Glutamatergic neuron (in vitro differentiated cells): ENCODE results near the gene AKAP1. TPM values are rescaled to one million over a fixed set of nuclear protein-coding genes. Genes with fewer than 3 reads are reported as not detected.
"Not testable (repeated sequence)": the region's sequence is repeated elsewhere in the genome, so short reads cannot be mapped to it uniquely, and the experiment has no call there.

ENCODE experiments used
- DNase-seq: peaks from one replicate; pipeline ENCODE4 v3.0.0; 2022
- H3K27ac Mint-ChIP-seq: one replicate; pipeline ENCODE4 v1.8.0; 2020; ENCODE audit warnings: mild to moderate bottlenecking, mixed read lengths, inconsistent platforms; ENCODE audit not compliant: unreplicated experiment
- H3K27me3 Mint-ChIP-seq: one replicate; pipeline ENCODE4 v1.8.0; 2020; ENCODE audit warnings: mild to moderate bottlenecking, moderate library complexity, mixed read lengths, inconsistent platforms; ENCODE audit not compliant: unreplicated experiment
- H3K36me3 Mint-ChIP-seq: one replicate; pipeline ENCODE4 v1.8.0; 2020; ENCODE audit warnings: mild to moderate bottlenecking, mixed read lengths, inconsistent platforms; ENCODE audit not compliant: unreplicated experiment
- H3K4me1 Mint-ChIP-seq: one replicate; pipeline ENCODE4 v1.8.0; 2020; ENCODE audit warnings: mild to moderate bottlenecking, low read depth, mixed read lengths, inconsistent platforms; ENCODE audit not compliant: unreplicated experiment
- H3K4me3 Mint-ChIP-seq: one replicate; pipeline ENCODE4 v1.8.0; 2020; ENCODE audit warnings: mild to moderate bottlenecking, mixed read lengths, inconsistent platforms; ENCODE audit not compliant: unreplicated experiment
- H3K9me3 Mint-ChIP-seq: one replicate; pipeline ENCODE4 v1.8.0; 2020; ENCODE audit warnings: mild to moderate bottlenecking, moderate library complexity, mixed read lengths, inconsistent platforms; ENCODE audit not compliant: unreplicated experiment
- CTCF ChIP-seq: fragments of 200-600 bp; sonication (generic); IDR thresholded peaks from one replicate; pipeline ENCODE4 v1.5.0; 2021; ENCODE audit not compliant: partially characterized antibody, unreplicated experiment
- total RNA-seq: library from RNA; stranded (reverse); fragmentation: NEBNext Ultra II Directional; extraction: Animal tissue kit (Norgen Biotek cat#: 25700); gene quantifications from one replicate; pipeline ENCODE4 v1.2.1, GENCODE V29; 2021; ENCODE audit not compliant: unreplicated experiment

AKAP1 gene
- total RNA-seq, 1 donor from 2014 or later, result 35.6 TPM

DNA sequence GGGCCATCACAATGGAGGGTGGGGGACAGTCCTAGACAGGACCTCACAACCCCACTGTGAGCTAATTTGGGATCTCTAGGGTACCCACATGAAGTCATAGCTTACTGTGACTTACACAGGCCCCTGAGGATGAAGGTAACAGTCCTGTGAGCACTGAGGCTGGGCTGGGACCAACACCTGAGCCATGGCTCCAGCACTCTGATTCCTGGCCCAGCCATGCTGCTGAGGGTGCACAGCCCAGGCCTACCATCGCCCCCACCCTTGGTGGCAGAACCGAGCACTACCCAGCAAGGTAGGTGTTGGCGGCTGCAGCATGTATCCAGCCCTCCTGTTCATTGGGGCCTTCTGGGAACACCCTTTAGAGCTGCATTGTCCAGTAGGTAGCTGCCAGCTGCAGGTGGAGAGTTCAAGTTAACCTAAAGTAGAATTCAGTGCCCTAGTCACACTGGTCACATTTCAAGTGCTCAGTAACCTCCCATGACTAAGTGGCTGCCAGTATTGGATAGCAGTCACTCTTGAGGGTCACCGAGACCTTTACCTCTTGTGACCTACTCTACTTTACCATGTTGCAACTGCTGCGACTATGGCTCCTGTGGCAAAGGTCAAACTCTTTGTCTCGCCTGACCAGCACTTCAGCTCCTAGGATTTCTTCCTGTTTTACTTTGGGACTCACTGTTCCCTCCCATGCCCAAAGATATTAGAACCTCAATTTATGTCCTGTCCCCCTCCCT is 11.6 kb downstream of the AKAP1 start:
- Mint-ChIP-seq H3K36me3 (no peaks in the 10 kb centered on the region), H3K9me3 (no peaks in the 10 kb centered on the region), H3K27me3 (no peaks in the 10 kb centered on the region), H3K27ac (no peak overlapping the region), H3K4me1 (peaks cover 17% of the 10 kb centered on the region), H3K4me3 (no peak overlapping the region)
- TF ChIP-seq CTCF, result no peak
- no peak for DNase-seq

DNA sequence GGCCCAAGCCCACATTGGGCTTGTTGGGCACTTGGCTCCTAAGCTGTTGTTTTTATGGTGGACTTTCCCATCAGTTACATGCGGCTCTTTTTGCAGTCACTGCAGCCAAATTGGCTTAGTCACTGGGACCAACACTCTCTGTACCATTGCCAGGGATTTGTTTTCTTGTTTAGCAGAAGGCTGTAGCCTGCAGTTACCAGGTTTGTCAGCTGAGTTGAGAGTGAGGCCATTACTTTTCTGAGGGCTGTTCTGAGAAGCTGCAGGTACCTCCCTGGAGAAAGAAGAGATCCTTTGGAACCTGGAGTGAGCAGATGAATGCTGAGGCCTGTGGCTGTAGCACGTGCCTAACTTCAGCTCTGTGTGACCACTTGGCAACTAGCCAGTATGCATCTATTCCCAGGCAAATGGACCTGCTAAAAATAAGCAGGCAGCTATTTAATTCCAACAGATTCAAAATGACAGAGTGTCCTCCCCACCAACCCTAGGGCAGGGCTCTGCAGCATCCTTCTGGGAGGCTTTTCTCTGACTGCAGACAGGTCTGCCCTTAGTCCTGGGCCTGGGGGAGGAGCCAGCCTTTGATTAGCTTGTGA is 12.9 kb downstream of the AKAP1 start:
- TF ChIP-seq CTCF, result no peak
- H3K9me3 Mint-ChIP-seq, result no peaks in the 10 kb centered on the region
- no peaks in the 10 kb centered on the region for H3K27me3 Mint-ChIP-seq
- H3K4me3 Mint-ChIP-seq, result no peak overlapping the region
- H3K4me1 Mint-ChIP-seq, result peaks cover 13% of the 10 kb centered on the region
- DNase-seq, result no peak
- no peaks in the 10 kb centered on the region for H3K36me3 Mint-ChIP-seq
- no peak overlapping the region for H3K27ac Mint-ChIP-seq

DNA sequence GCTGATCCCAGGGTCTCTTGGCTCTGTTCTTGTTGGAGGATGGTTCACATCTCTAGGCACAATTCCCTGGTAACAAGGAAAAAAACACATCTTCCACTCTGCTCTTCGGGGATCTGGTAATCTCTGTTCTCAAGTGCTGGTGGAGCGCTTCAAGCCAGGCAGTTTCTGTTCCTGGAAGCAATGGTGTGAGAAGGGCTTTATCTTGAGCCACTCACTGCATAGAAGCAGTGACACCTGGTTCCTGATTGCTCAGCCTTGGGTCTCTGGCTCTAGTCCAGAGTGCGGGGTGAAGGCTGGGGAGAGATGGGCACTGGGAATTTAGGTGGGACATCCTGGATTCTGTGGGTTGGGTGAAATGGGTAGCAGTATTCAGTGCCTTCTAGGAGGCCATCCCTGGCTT is 14.1 kb downstream of the AKAP1 start:
- Mint-ChIP-seq H3K27me3 (no peaks in the 10 kb centered on the region), H3K36me3 (no peaks in the 10 kb centered on the region), H3K4me1 (peaks cover 12% of the 10 kb centered on the region), H3K9me3 (no peaks in the 10 kb centered on the region), H3K4me3 (no peak overlapping the region), H3K27ac (no peak overlapping the region)
- TF ChIP-seq CTCF, result no peak
- no peak for DNase-seq

DNA sequence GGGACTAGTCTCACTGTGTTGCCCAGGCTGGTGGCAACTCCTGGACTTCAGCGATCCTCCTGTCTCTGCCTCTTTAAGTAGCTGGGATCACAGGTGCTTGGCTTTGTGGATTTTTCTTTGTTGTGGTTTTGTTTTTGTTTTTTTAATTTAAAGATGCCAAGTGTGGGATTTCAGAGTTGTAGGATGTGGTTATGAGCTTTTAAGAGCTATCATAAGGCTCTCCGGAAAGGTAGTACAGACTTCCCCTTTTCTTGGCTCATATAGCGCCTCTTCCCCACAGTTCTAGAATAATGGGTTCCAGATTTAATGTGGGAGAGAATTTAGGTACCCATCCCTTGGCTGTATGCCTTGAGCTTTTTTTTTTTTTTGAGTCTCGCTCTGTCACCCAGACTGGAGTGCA is 17.1 kb downstream of the AKAP1 start:
- peaks cover 14% of the 10 kb centered on the region for H3K4me1 Mint-ChIP-seq
- DNase-seq, result no peak
- H3K36me3 Mint-ChIP-seq, result peaks cover 10% of the 10 kb centered on the region
- no peak for TF ChIP-seq CTCF
- peaks cover 2% of the 10 kb centered on the region for H3K9me3 Mint-ChIP-seq
- H3K27ac Mint-ChIP-seq, result no peak overlapping the region
- peaks cover 4% of the 10 kb centered on the region for H3K27me3 Mint-ChIP-seq
- no peak overlapping the region for H3K4me3 Mint-ChIP-seq

DNA sequence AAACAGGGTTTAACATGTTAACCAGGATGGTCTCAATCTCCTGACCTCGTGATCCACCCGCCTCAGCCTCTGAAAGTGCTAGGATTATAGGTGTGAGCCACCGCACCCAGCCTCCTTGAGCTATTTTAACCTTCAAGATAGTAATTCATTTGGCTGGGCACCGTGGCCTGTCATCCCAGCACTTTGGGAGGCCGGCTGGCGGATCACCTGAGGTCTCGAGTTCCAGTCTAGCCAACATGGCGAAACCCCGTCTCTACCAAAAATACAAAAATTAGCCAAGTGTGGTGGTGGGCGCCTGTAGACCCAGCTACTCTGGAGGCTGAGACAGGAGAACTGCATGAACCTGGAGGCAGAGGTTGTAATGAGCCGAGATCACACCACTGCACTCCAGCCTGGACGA is 17.6 kb downstream of the AKAP1 start:
- not testable (repeated sequence) for DNase-seq, H3K9me3 Mint-ChIP-seq, H3K4me3 Mint-ChIP-seq, H3K27me3 Mint-ChIP-seq, H3K27ac Mint-ChIP-seq
- Mint-ChIP-seq H3K36me3 (peaks cover 10% of the 10 kb centered on the region), H3K4me1 (peaks cover 16% of the 10 kb centered on the region)
